Heart right ventricle (tissue), 16 donors: ENCODE data around the gene FAM13A. TPM values are rescaled to one million over a fixed set of nuclear protein-coding genes. Genes with fewer than 3 reads are reported as not detected.

Experiments
- ATAC-seq, 8 donors: fragments of 200-7000 bp; cut with Tn5 transposase; one replicate each; pipeline ENCODE4 v1.9.1; 2020; ENCODE audit warnings: mild to moderate bottlenecking in 8 of 8, moderate library complexity in 8 of 8, moderate number of reproducible peaks in 1 of 8
- DNase-seq, 2 donors: peaks; one replicate each; pipeline ENCODE4 v3.0.0-alpha.2; 2020
- H3K27ac ChIP-seq, 10 donors: fragments of 200-600 bp; sonication (generic) in 2 of 10; one replicate each; pipeline versions ENCODE4 v1.5.0 to v1.8.0; 2020 to 2022; ENCODE audit warnings: mild to moderate bottlenecking in 3 of 10
- H3K27me3 ChIP-seq, 7 donors: fragments of 200-600 bp; one replicate each; pipeline ENCODE4 v1.8.0; 2021 to 2022; ENCODE audit warnings: mild to moderate bottlenecking in 2 of 7
- H3K36me3 ChIP-seq, 9 donors: fragments of 200-600 bp; sonication (generic) in 1 of 9; one replicate each; pipeline versions ENCODE4 v1.5.0 to v1.8.0; 2020 to 2022; ENCODE audit warnings: mild to moderate bottlenecking in 2 of 9
- H3K4me1 ChIP-seq, 9 donors: fragments of 200-600 bp; sonication (generic) in 1 of 9; one replicate each; pipeline versions ENCODE4 v1.5.0 to v1.8.0; 2020 to 2022; ENCODE audit warnings: mild to moderate bottlenecking in 4 of 9
- H3K4me3 ChIP-seq, 10 donors: fragments of 200-600 bp; sonication (generic) in 2 of 10; one replicate each; pipeline versions ENCODE4 v1.5.0 to v1.8.0; 2020 to 2022; ENCODE audit warnings: mild to moderate bottlenecking in 7 of 10, moderate library complexity in 2 of 10
- H3K9me3 ChIP-seq, 11 donors: fragments of 200-600 bp in 10 of 11; sonication (generic) in 2 of 11; one replicate each; pipeline versions ENCODE4 v1.5.0 to v1.8.0; 2013 to 2022; ENCODE audit warnings: mild to moderate bottlenecking in 2 of 11, control low read depth in 1 of 11, moderate library complexity in 1 of 11
- WGBS, 2 donors: extraction: QIAGEN DNeasy Blood & Tissue Kit; methylation state at CpG; one replicate each; pipeline ENCODE4 v1.1.7; 2013; ENCODE audit warnings: inconsistent platforms in 1 of 2; 5-methylcytosine and 5-hydroxymethylcytosine counted together
- intact Hi-C, 10 donors: fragments of 100-400 bp; cut with DNase I; formaldehyde crosslinking; loops; one replicate each; pipeline versions ENCODE4 v1.11.1 to v1.14.2; 2022
- polyA plus RNA-seq, 2 donors: library from polyadenylated mRNA; stranded (reverse); fragments of 200-250 nt; gene quantifications; one replicate each; pipeline ENCODE4 v1.2.3, GENCODE V29; 2013
- total RNA-seq, 10 donors: library from RNA; stranded (reverse); fragmentation: NEBNext Ultra II Directional in 3 of 10; extraction: Animal tissue kit (Norgen Biotek cat#: 25700) in 3 of 10; gene quantifications; one replicate each; pipeline versions ENCODE4 v1.2.1 to v1.2.4, GENCODE V29; 2021 to 2023
- TF ChIP-seq, protein P1 (sequence below), 9 donors: fragments of 200-600 bp; sonication (generic) in 2 of 9; IDR thresholded peaks; one replicate each; pipeline versions ENCODE4 v1.5.0 to v1.8.0; 2021 to 2022; ENCODE audit warnings: antibody characterized with exemption in 9 of 9, mild to moderate bottlenecking in 5 of 9, moderate library complexity in 1 of 9
- donor health status: Arrhythmogenic right ventricular cardiomyopathy.
- donor health status: ischemic (EF 13 %, LVEDD 7.1; RV severe dilation, severe dysfunction).
- donor health status: healthy with polysubstance abuse.
- donor health status: DM: no; HTN: yes; CAD: no.
- donor health status: DM: no; HTN: no; CAD: no.
- donor health status: ischemic (EF 25% LVEDD 6.9; RV normal size, moderate dysfunction).
- donor health status: ischemic (EF 25% LVEDD 5.7; RV mildly dilated, moderate dysfunction).
- donor health status: healthy.
- donor health status: DM: yes; HTN: yes; CAD: no.
- donor health status: Ischemic cardiomyopathy.
- donor health status: ischemic (EF 35%, LVEDD 5.7; RV mildly dilated, moderate dysfunction).
- donor health status: nonischemic (EF 11% LVEDD 7.7; RV severe dilation, severe dysfunction).
- donor health status: DM: yes; HTN: yes; CAD: no.
- donor health status: PGD.
- donor health status: ischemic (EF 29% LVEDD 5.4; RV normal size, mild dysfunction).
- donor health status: nonischemic (EF 23%, LVEDD 6.1; RV moderate dilation, normal function).

The FAM13A gene
- total and polyA plus RNA-seq, 12 donors: 2.4 to 18.4 (median 14.1) TPM

DNA sequence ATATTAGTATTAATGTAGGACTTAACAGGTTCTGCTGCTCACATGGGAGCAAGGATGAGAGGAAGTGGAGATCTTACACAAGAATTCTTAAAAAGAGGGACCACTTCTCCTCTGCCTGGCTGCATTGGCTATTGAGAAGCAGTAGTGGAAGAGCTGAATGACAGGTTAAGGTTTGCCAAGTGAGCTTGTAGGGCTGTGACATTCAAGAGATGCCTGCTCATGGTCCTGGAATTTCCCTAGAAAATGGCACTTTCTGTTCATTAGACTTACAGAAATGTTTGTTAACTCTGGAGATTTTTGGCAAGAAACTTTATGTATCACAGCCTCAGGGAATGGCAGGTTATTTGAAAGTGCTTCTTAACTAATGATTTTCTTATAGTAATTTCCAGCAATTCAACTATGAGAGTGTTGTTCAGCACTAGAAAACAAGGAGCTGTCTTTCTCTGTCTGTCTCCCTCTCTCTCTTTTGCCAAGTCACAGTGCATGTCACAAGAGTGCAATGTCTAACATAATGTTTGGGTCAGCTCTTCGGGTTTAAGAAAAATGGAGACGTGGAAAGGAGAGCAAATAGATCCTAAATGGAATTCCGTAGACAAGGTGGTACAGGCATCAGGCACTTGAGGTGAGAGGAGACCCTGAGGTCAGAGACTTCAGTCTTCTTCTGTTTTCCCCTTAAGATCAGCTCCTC lies 351.0 kb downstream of the FAM13A start:
- peaks cover 0 to 14% (median 8%) of the 10 kb centered on the region in 9 donors for H3K4me1 ChIP-seq
- no peaks in the 10 kb centered on the region for H3K27me3 ChIP-seq
- peak overlapping the region in 1 of 10 donors; percentile 42 for H3K27ac ChIP-seq
- intact Hi-C loops: loop anchor here (1.0 to 10.0 kb wide), 8 partner anchors 61 to 319 kb away; no protein-coding TSS in a partner anchor
- no peak overlapping the region for H3K4me3 ChIP-seq
- no peaks in the 10 kb centered on the region for H3K9me3 ChIP-seq
- 69 to 73% methylated on average over 3 of the region's 3 CpGs for WGBS, 2 donors
- no peak for DNase-seq
- peaks cover 0 to 90% (median 30%) of the 10 kb centered on the region in 9 donors for H3K36me3 ChIP-seq
- peak in 3 of 8 donors; percentile 8 to 38 (median 12) for ATAC-seq
- TF ChIP-seq, protein P1, sequence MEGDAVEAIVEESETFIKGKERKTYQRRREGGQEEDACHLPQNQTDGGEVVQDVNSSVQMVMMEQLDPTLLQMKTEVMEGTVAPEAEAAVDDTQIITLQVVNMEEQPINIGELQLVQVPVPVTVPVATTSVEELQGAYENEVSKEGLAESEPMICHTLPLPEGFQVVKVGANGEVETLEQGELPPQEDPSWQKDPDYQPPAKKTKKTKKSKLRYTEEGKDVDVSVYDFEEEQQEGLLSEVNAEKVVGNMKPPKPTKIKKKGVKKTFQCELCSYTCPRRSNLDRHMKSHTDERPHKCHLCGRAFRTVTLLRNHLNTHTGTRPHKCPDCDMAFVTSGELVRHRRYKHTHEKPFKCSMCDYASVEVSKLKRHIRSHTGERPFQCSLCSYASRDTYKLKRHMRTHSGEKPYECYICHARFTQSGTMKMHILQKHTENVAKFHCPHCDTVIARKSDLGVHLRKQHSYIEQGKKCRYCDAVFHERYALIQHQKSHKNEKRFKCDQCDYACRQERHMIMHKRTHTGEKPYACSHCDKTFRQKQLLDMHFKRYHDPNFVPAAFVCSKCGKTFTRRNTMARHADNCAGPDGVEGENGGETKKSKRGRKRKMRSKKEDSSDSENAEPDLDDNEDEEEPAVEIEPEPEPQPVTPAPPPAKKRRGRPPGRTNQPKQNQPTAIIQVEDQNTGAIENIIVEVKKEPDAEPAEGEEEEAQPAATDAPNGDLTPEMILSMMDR (IDR thresholded peaks at IDR 0.05): no peak

DNA sequence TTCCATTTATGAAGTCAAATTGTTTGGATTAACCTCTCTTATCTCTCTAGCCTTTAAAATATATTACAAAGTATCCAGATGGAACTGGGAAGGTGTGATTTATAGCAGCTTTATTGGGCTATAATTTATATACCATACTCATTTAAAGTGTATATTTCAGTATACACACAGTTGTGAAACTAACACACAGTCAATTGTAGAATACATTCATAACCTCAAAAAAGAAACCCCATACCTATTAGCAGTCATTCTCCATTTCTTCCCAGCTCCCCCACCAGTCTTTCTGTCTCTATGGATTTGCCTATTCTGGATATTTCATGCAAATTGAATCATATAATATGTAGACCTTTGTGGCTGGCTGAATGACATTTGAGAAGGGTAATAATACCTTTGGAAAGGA lies 351.8 kb downstream of the FAM13A start:
- ATAC-seq: no peak
- H3K36me3 ChIP-seq: peaks cover 0 to 84% (median 26%) of the 10 kb centered on the region in 9 donors

DNA sequence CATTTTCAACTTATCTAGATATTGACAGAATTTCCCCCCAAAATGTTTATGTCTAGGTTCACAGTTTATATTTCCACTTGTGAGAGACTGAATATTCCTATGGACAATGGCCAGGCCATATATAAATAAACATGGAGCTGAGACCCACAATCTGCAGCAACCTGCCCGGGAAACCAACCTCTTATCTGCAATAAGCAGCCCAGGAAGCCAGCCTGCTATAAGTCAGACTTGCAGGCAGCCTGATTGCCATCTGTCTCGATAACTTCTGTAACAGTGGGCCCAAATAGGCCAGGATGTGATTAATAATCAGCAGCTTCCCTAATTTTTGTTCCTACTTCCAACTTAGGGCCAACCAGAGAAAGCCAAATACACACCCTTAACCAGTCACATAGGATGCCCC lies 354.2 kb downstream of the FAM13A start:
- Histone ChIP-seq H3K36me3 (peaks cover 0 to 68% (median 21%) of the 10 kb centered on the region in 9 donors), H3K4me3 (no peak overlapping the region), H3K4me1 (peaks cover 0 to 18% (median 8%) of the 10 kb centered on the region in 9 donors), H3K9me3 (no peaks in the 10 kb centered on the region), H3K27me3 (no peaks in the 10 kb centered on the region), H3K27ac (no peak overlapping the region)
- intact Hi-C loops: loop anchor here in 5 of 10 donors (5.0 to 10.0 kb wide), 3 partner anchors 92 to 322 kb away; no protein-coding TSS in a partner anchor
- 64 to 66% methylated on average over 2 of the region's 2 CpGs for WGBS, 2 donors
- TF ChIP-seq, protein P1 (IDR thresholded peaks at IDR 0.05): no peak
- DNase-seq (no peak), ATAC-seq (no peak)

More for the DNA sequence above, 351.8 kb downstream of the FAM13A start:
- Histone ChIP-seq H3K27me3 (no peaks in the 10 kb centered on the region), H3K4me3 (no peak overlapping the region), H3K4me1 (peaks cover 0 to 14% (median 8%) of the 10 kb centered on the region in 9 donors), H3K9me3 (no peaks in the 10 kb centered on the region), H3K27ac (no peak overlapping the region)
- TF ChIP-seq, protein P1 (IDR thresholded peaks at IDR 0.05): no peak
- intact Hi-C loops: loop anchor here (5.0 to 10.0 kb wide), 6 partner anchors 62 to 320 kb away; no protein-coding TSS in a partner anchor
- DNase-seq: no peak

DNA sequence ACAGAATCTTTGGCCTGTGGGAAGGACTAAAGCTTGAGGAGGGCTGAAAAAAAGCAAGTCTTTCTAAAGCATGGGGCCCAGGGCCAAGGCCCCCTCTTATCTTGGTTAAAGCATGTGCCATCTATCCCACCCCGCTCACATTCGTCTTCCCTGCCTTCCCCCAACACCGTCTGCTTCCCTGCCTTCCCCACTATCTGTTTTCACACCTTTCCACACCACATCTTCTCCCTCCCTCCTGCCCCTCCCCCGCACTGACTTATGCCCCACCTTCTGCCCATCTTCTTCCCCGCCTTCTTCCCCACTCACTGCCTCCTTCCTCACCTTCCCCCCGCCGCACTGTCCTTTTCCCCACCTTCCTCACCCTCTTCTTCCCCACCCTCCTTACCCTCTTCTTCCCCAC lies 358.5 kb downstream of the FAM13A start:
- H3K27ac ChIP-seq: peak overlapping the region in 1 of 10 donors; percentile 76
- DNase-seq (no peak), ATAC-seq (peak in 1 of 8 donors; percentile 20)
- no peaks in the 10 kb centered on the region for H3K9me3 ChIP-seq
- peaks cover 0 to 20% (median 6%) of the 10 kb centered on the region in 9 donors for H3K4me1 ChIP-seq
- TF ChIP-seq, protein P1 (IDR thresholded peaks at IDR 0.05): no peak
- 88 to 96% methylated on average over 7 of the region's 7 CpGs for WGBS, 2 donors
- no peaks in the 10 kb centered on the region for H3K27me3 ChIP-seq
- H3K36me3 ChIP-seq: peaks cover 0 to 42% (median 5%) of the 10 kb centered on the region in 9 donors
- intact Hi-C loops: loop anchor here in 1 of 10 donors (5.0 kb wide), 1 partner anchor 324 kb away; no protein-coding TSS in a partner anchor
- no peak overlapping the region for H3K4me3 ChIP-seq
